Activated naive CD8-positive, alpha-beta T cell treated with anti-CD3 and anti-CD28 coated beads, Interleukin-2, amount 10 ng/mL, durations not matched to agents 7 days and 5 days (primary cell): ENCODE measurements around the gene MAPK1. TPM values are rescaled to one million over a fixed set of nuclear protein-coding genes. Genes with fewer than 3 reads are reported as not detected.
"Not testable (repeated sequence)": the region's sequence is repeated elsewhere in the genome, so short reads cannot be mapped to it uniquely, and the experiment has no call there.

Experiments
- ATAC-seq: fragments of 150-1000 bp; cut with Tn5 transposase; one replicate; pipeline ENCODE4 v1.10.0; 2021; ENCODE audit warnings: low read depth, moderate library complexity
- POLR2A ChIA-PET: fragments of 350-600 bp; sonication (Branson Sonifier 250); formaldehyde crosslinking; loops from one replicate; lab custom pipeline; 2021; ENCODE audit warnings: antibody characterized with exemption; lab: Charles Lee
- DNase-seq: peaks from one replicate; pipeline ENCODE4 v3.0.0; 2021
- H3K27ac Mint-ChIP-seq: one replicate; pipeline ENCODE4 v1.8.0; 2022; ENCODE audit warnings: mild to moderate bottlenecking, mixed read lengths
- H3K27me3 Mint-ChIP-seq: one replicate; pipeline ENCODE4 v1.8.0; 2022; ENCODE audit warnings: mild to moderate bottlenecking, moderate library complexity, mixed read lengths
- H3K36me3 Mint-ChIP-seq: one replicate; pipeline ENCODE4 v1.8.0; 2021; ENCODE audit warnings: mild to moderate bottlenecking, mixed read lengths
- H3K4me1 Mint-ChIP-seq: one replicate; pipeline ENCODE4 v1.8.0; 2021; ENCODE audit warnings: mixed read lengths
- H3K4me3 Mint-ChIP-seq: one replicate; pipeline ENCODE4 v1.8.0; 2022; ENCODE audit warnings: mild to moderate bottlenecking, moderate library complexity, mixed read lengths
- H3K9me3 Mint-ChIP-seq: one replicate; pipeline ENCODE4 v1.8.0; 2021; ENCODE audit warnings: mixed read lengths
- total RNA-seq, 2 experiments: library from RNA; stranded (reverse); gene quantifications; one replicate each; pipeline ENCODE4 v1.2.3, GENCODE V29; 2021

Gene MAPK1
- total RNA-seq, 2 experiments from 2014 or later: 126 to 131 TPM

GRCh38 chr22:21816787-21817496 lies 50.5 kb downstream of the MAPK1 start:
- no peak for DNase-seq
- Mint-ChIP-seq H3K27me3 (no peaks in the 10 kb centered on the region), H3K4me3 (peak overlapping the region; percentile 68), H3K4me1 (peaks cover 38% of the 10 kb centered on the region), H3K27ac (peak overlapping the region; percentile 87), H3K36me3 (peaks cover 14% of the 10 kb centered on the region), H3K9me3 (no peaks in the 10 kb centered on the region)
- POLR2A ChIA-PET: interaction anchor here (0.6 kb wide), 1 partner anchor 13 kb away, joined by 3 read pairs; no protein-coding TSS in a partner anchor
- peak; percentile 86 for ATAC-seq

GRCh38 chr22:21816472-21816786 lies 51.0 kb downstream of the MAPK1 start:
- H3K4me3 Mint-ChIP-seq: peak overlapping the region; percentile 68
- peak overlapping the region; percentile 87 for H3K27ac Mint-ChIP-seq
- peaks cover 18% of the 10 kb centered on the region for H3K36me3 Mint-ChIP-seq
- H3K9me3 Mint-ChIP-seq: no peaks in the 10 kb centered on the region
- DNase-seq (no peak), ATAC-seq (no peak)
- H3K4me1 Mint-ChIP-seq: peaks cover 38% of the 10 kb centered on the region
- POLR2A ChIA-PET: no interaction called here
- no peaks in the 10 kb centered on the region for H3K27me3 Mint-ChIP-seq

GRCh38 chr22:21815958-21816357 lies 51.5 kb downstream of the MAPK1 start:
- Mint-ChIP-seq H3K9me3 (no peaks in the 10 kb centered on the region), H3K27ac (peak overlapping the region; percentile 87), H3K36me3 (peaks cover 18% of the 10 kb centered on the region), H3K4me1 (peaks cover 37% of the 10 kb centered on the region), H3K4me3 (peak overlapping the region; percentile 68), H3K27me3 (no peaks in the 10 kb centered on the region)
- ATAC-seq (no peak), DNase-seq (no peak)
- POLR2A ChIA-PET: no interaction called here

GRCh38 chr22:21815357-21815756 lies 52.1 kb downstream of the MAPK1 start:
- Mint-ChIP-seq H3K36me3 (peaks cover 22% of the 10 kb centered on the region), H3K27ac (no peak overlapping the region), H3K4me1 (peaks cover 35% of the 10 kb centered on the region), H3K9me3 (no peaks in the 10 kb centered on the region), H3K4me3 (no peak overlapping the region), H3K27me3 (no peaks in the 10 kb centered on the region)
- ATAC-seq (no peak), DNase-seq (no peak)
- POLR2A ChIA-PET: no interaction called here

GRCh38 chr22:21811982-21812381 lies 55.5 kb downstream of the MAPK1 start:
- DNase-seq (no peak), ATAC-seq (no peak)
- Mint-ChIP-seq H3K27ac (no peak overlapping the region), H3K9me3 (no peaks in the 10 kb centered on the region), H3K4me1 (peaks cover 18% of the 10 kb centered on the region), H3K27me3 (no peaks in the 10 kb centered on the region), H3K4me3 (no peak overlapping the region), H3K36me3 (peaks cover 19% of the 10 kb centered on the region)
- POLR2A ChIA-PET: interaction anchor here (0.6 kb wide), 1 partner anchor 139 kb away, joined by 3 read pairs; no protein-coding TSS in a partner anchor

GRCh38 chr22:21807544-21808529 lies 59.6 kb downstream of the MAPK1 start:
- DNase-seq (no peak), ATAC-seq (no peak)
- Mint-ChIP-seq H3K36me3 (peaks cover 32% of the 10 kb centered on the region), H3K27ac (no peak overlapping the region), H3K4me3 (no peak overlapping the region), H3K4me1 (peaks cover 7% of the 10 kb centered on the region), H3K9me3 (no peaks in the 10 kb centered on the region), H3K27me3 (no peaks in the 10 kb centered on the region)
- POLR2A ChIA-PET: no interaction called here

GRCh38 chr22:21805325-21805724 lies 62.1 kb downstream of the MAPK1 start:
- H3K9me3 Mint-ChIP-seq, H3K4me1 Mint-ChIP-seq, H3K27ac Mint-ChIP-seq, H3K4me3 Mint-ChIP-seq, POLR2A ChIA-PET, DNase-seq, H3K27me3 Mint-ChIP-seq, ATAC-seq: not testable (repeated sequence)
- H3K36me3 Mint-ChIP-seq: peaks cover 35% of the 10 kb centered on the region

- no peaks in the 10 kb centered on the region for H3K9me3 Mint-ChIP-seq
- no peak overlapping the region for H3K4me3 Mint-ChIP-seq
- no peak for ATAC-seq
- POLR2A ChIA-PET: no interaction called here
- DNase-seq: no peak
- H3K27me3 Mint-ChIP-seq: no peaks in the 10 kb centered on the region
- peaks cover 3% of the 10 kb centered on the region for H3K4me1 Mint-ChIP-seq
- H3K36me3 Mint-ChIP-seq: peaks cover 38% of the 10 kb centered on the region
- no peak overlapping the region for H3K27ac Mint-ChIP-seq
These were observed 63.6 kb downstream of the MAPK1 start for GRCh38 chr22:21803811-21804249.

- H3K9me3 Mint-ChIP-seq: no peaks in the 10 kb centered on the region
- no peak overlapping the region for H3K4me3 Mint-ChIP-seq
- POLR2A ChIA-PET: no interaction called here
- H3K4me1 Mint-ChIP-seq: no peaks in the 10 kb centered on the region
- DNase-seq: no peak
- no peak for ATAC-seq
- H3K36me3 Mint-ChIP-seq: peaks cover 40% of the 10 kb centered on the region
- no peaks in the 10 kb centered on the region for H3K27me3 Mint-ChIP-seq
- H3K27ac Mint-ChIP-seq: no peak overlapping the region
These were observed 64.8 kb downstream of the MAPK1 start for GRCh38 chr22:21802673-21803072.

GRCh38 chr22:21802056-21802455 lies 65.4 kb downstream of the MAPK1 start:
- ATAC-seq: no peak
- POLR2A ChIA-PET: no interaction called here

GRCh38 chr22:21801304-21801644 lies 66.2 kb downstream of the MAPK1 start:
- DNase-seq, POLR2A ChIA-PET, H3K9me3 Mint-ChIP-seq, H3K4me1 Mint-ChIP-seq, H3K27me3 Mint-ChIP-seq, H3K4me3 Mint-ChIP-seq, H3K27ac Mint-ChIP-seq, ATAC-seq: not testable (repeated sequence)
- H3K36me3 Mint-ChIP-seq: peaks cover 43% of the 10 kb centered on the region

More at GRCh38 chr22:21802056-21802455, 65.4 kb downstream of the MAPK1 start:
- H3K27me3 Mint-ChIP-seq: no peaks in the 10 kb centered on the region
- no peaks in the 10 kb centered on the region for H3K4me1 Mint-ChIP-seq
- no peak overlapping the region for H3K27ac Mint-ChIP-seq
- H3K4me3 Mint-ChIP-seq: no peak overlapping the region
- peaks cover 42% of the 10 kb centered on the region for H3K36me3 Mint-ChIP-seq
- no peaks in the 10 kb centered on the region for H3K9me3 Mint-ChIP-seq
- DNase-seq: no peak

- ATAC-seq (no peak), DNase-seq (no peak)
- POLR2A ChIA-PET: no interaction called here
- Mint-ChIP-seq H3K4me1 (no peaks in the 10 kb centered on the region), H3K27me3 (no peaks in the 10 kb centered on the region), H3K9me3 (no peaks in the 10 kb centered on the region), H3K27ac (no peak overlapping the region), H3K4me3 (no peak overlapping the region), H3K36me3 (peaks cover 44% of the 10 kb centered on the region)
These were observed 66.7 kb downstream of the MAPK1 start for GRCh38 chr22:21800552-21801303.
